ENCODE results near the gene KCNK16. TPM values are rescaled to one million over a fixed set of nuclear protein-coding genes. Genes with fewer than 3 reads are reported as not detected.

KCNK16 gene
- total and polyA plus RNA-seq, 2 of the 4 experiments (the other 2 are of a cell fraction), result not detected

- no peak overlapping the region for H2BK15ac ChIP-seq (ENCODE audit: low read depth, low read length)
- no peaks in the 10 kb centered on the region for H3K79me1 ChIP-seq (ENCODE audit: low read depth in 1 of 2, low read length in 2 of 2)
- TF ChIP-seq MXI1 (IDR thresholded peaks at IDR 0.05; ENCODE audit: borderline replicate concordance, low read depth, low read length), result no peak
- no peak for TF ChIP-seq RAD21 (IDR thresholded peaks at IDR 0.05; ENCODE audit: low read length)
- no peak overlapping the region for H3K4me3 ChIP-seq (ENCODE audit: insufficient read depth, low read depth, low read length)
- no peak overlapping the region for H3K4ac ChIP-seq (ENCODE audit: low read depth, low read length)
- in situ Hi-C loops (cut with MboI; ENCODE audit: low sequenced_read_pairs) (no loop called here), dilution Hi-C loops (cut with HindIII; ENCODE audit: low sequenced_read_pairs, unreplicated experiment) (no loop called here), intact Hi-C loops (cut with micrococcal nuclease) (no loop called here)
- H3K4me2 ChIP-seq (ENCODE audit: low read depth, low read length), result no peak overlapping the region
- no peak overlapping the region for H3K56ac ChIP-seq (ENCODE audit: extremely low read depth, insufficient read depth, low read length)
- no peak overlapping the region for H2BK5ac ChIP-seq (ENCODE audit: low read depth, low read length, poor library complexity, severe bottlenecking)
- H2AK5ac ChIP-seq (ENCODE audit: low read depth, low read length), result no peak overlapping the region
- H2AK9ac ChIP-seq (replicated peaks; ENCODE audit: low read depth, low read length, poor library complexity), result no peak overlapping the region
- no peaks in the 10 kb centered on the region for H3K36me3 ChIP-seq (ENCODE audit: control insufficient read depth, insufficient read depth, low read length)
- no peak overlapping the region for H2BK20ac ChIP-seq (ENCODE audit: low read depth, low read length)
- no peak overlapping the region for H3K9ac ChIP-seq (ENCODE audit: low read depth, low read length)
- H3K14ac ChIP-seq (replicated peaks; ENCODE audit: low read depth, low read length), result no peak overlapping the region
- ChIA-PET CTCF (no interaction called here), POLR2A (ENCODE audit: unreplicated experiment) (no interaction called here)
- no peaks in the 10 kb centered on the region; the same call in 1 of the 2 replicates for H3K27me3 ChIP-seq (ENCODE audit: control insufficient read depth, insufficient read depth, low read length)
- H3K23ac ChIP-seq (ENCODE audit: low read depth, low read length), result no peak overlapping the region
- H3K9me1 ChIP-seq (ENCODE audit: insufficient read depth, low read length), result no peaks in the 10 kb centered on the region
- no peak overlapping the region for H2BK120ac ChIP-seq (ENCODE audit: low read depth, low read length)
- DNase-seq (no peak), ATAC-seq (ENCODE audit: low read depth) (no peak)
- H4K91ac ChIP-seq (ENCODE audit: insufficient read depth, low read depth, low read length), result no peak overlapping the region
- no TSS peak for BruUV-seq (replicated peaks)
- H3K27ac ChIP-seq (ENCODE audit: insufficient read depth, low read length), result no peak overlapping the region
- 30% methylated on average over 2 of the region's 5 CpGs; no CpG with 5 or more reads in 1 of the 2 experiments for WGBS, 2 experiments (ENCODE audit: extremely low coverage in 2 of 2, insufficient read length in 1 of 2)
- H4K20me1 ChIP-seq (ENCODE audit: insufficient read depth, low read length), result no peaks in the 10 kb centered on the region
- no peak overlapping the region for H3K18ac ChIP-seq (ENCODE audit: low read depth, low read length)
- H4K5ac ChIP-seq (ENCODE audit: low read depth, low read length), result no peak overlapping the region
- H3K9me3 ChIP-seq (ENCODE audit: control insufficient read depth, insufficient read depth, low read length), result no peaks in the 10 kb centered on the region
- no peaks in the 10 kb centered on the region for H3K4me1 ChIP-seq (ENCODE audit: control insufficient read depth, insufficient read depth, low read length)
- no peak overlapping the region for H2AFZ ChIP-seq (replicated peaks; ENCODE audit: low read length, poor library complexity)
- no peak overlapping the region for H4K8ac ChIP-seq (ENCODE audit: low read depth in 2 of 2, low read length in 2 of 2)
Measured at GRCh38 chr6:39294133-39294532, 28.4 kb downstream of the KCNK16 start.

Data from IMR-90 (cell line).